Motor neuron (in vitro differentiated cells): ENCODE results near the gene RCOR1. TPM values are rescaled to one million over a fixed set of nuclear protein-coding genes. Genes with fewer than 3 reads are reported as not detected.

Experiments used
- ATAC-seq, 8 experiments: fragments of 200-7000 bp; cut with Tn5 transposase; replicated peaks in 6 of 8; 2 replicates each; pipeline ENCODE4 v1.8.0; 2021; ENCODE audit warnings: mild to moderate bottlenecking in 8 of 8, moderate library complexity in 8 of 8
- H3K27ac ChIP-seq, 2 donors: fragments of 250-450 bp; sonication (Bioruptor Pico); 2 replicates each; pipeline ENCODE4 v1.9.0; 2021; ENCODE audit warnings: antibody characterized with exemption in 2 of 2, mild to moderate bottlenecking in 2 of 2, moderate library complexity in 1 of 2
- H3K4me1 ChIP-seq, 2 donors: fragments of 250-450 bp; sonication (Bioruptor Pico); replicated peaks in 1 of 2; 2 replicates each; pipeline ENCODE4 v1.6.1; 2021; ENCODE audit warnings: antibody characterized with exemption in 2 of 2, mild to moderate bottlenecking in 2 of 2, moderate library complexity in 1 of 2
- H3K4me3 ChIP-seq, 5 donors: fragments of 250-450 bp; sonication (Bioruptor Pico); 2 replicates each; pipeline ENCODE4 v1.9.0; 2021; ENCODE audit warnings: antibody characterized with exemption in 5 of 5, mild to moderate bottlenecking in 5 of 5, moderate library complexity in 4 of 5
- WGBS, 10 experiments: fragments of 450-650 bp; shearing (Covaris generic); methylation state at CpG; one replicate each; pipeline ENCODE4 v1.0.0; 2022; 5-methylcytosine and 5-hydroxymethylcytosine counted together
- in situ Hi-C, 9 experiments: fragments of 400-800 bp; cut with MboI; loops; one replicate each; pipeline ENCODE4 v1.15.0; 2021; ENCODE audit warnings: low sequenced_read_pairs in 9 of 9, low pct_unique_long_range_greater_than_20kb in 2 of 9; ENCODE audit not compliant: unreplicated experiment in 9 of 9
- total RNA-seq, 8 experiments: library from RNA; unstranded; fragments of 300-600 nt; gene quantifications; 2 replicates each; pipeline versions ENCODE4 v1.2.3 to v1.2.4, GENCODE V29; 2022

Gene RCOR1
- total RNA-seq, 8 experiments from 2014 or later: 8.2 to 66.2 (median 11.0) TPM

DNA sequence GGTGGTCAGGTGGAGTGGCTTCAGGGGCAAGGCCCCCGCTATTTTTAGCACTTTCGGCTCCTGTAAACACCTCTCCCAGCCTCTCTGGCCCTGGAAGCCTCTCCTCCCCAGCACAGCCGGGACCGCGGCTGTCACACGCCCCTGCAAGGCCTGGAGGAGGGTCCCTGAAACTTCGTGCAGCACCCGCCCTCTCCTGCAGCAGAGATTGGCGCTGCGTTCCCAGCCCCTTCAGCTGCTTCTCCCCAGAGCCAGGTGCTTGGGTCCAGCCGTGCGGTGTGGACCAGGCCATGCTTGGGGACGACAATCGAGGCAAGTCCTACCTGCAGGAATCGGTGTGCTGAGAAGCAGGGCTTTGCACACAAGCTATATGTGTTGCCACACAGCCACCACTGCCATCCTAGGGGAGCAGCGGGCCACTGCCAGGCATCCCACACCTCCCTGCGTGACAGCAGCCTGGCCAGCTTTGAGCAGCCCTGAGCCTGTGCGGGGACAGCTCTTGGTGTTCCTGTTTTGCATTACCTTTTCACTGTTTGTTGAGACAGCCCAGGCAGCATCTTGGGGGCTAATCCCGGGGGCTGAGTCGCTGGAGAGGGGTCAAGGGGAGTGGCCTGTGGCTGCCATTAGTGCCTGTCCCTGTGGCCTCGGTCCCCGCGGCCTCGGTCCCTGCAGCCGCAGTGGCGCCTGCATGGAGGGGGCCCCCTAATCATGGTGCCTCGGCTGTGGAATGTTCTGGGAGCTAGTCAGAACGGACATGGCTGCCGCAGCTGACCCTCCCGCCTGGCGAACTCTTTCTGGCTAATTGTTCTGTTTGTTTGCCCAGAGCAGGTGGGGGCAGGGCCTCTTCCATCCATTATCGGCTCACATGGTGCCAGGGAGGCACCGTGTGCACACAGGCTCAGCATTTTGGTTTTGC, 157.2 kb downstream of the RCOR1 start:
- H3K4me3 ChIP-seq: no peak overlapping the region
- 44 to 100% (median 62%) methylated on average over 2 to 14 of the region's 33 CpGs; no CpG with 5 or more reads in 4 of the 10 experiments for WGBS, 10 experiments
- in situ Hi-C loops: no loop called here
- H3K4me1 ChIP-seq: peaks cover 17% of the 10 kb centered on the region in 2 donors
- no peak overlapping the region for H3K27ac ChIP-seq
- peak in 5 of 8 experiments; percentile 70 to 78 (median 77) for ATAC-seq

DNA sequence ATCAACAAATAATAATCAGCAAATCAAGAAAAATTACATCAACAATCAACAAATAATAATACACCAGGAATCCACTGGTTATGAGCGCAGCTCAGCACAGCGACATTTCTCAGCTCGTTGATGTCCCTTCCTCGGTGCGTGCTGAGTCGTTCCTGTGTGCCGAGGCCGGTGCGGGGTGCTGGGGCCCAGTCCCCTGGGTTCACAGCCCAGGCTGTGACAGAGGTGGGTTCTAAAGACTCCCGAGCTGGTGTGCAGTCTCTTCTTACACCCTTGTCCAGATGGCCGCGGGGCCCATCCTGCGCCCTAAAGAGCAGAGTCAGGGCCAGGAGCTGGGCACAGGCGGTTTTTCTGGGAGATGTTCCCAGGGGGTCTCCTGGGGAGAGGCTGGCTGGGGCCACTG, 157.9 kb downstream of the RCOR1 start:
- in situ Hi-C loops: no loop called here
- peak in 3 of 8 experiments; percentile 11 to 18 (median 15) for ATAC-seq
- WGBS, 10 experiments: 97 to 100% (median 100%) methylated on average over 1 to 9 of the region's 14 CpGs; no CpG with 5 or more reads in 5 of the 10 experiments
- no peak overlapping the region for H3K27ac ChIP-seq
- no peak overlapping the region for H3K4me3 ChIP-seq
- peaks cover 17% of the 10 kb centered on the region in 2 donors for H3K4me1 ChIP-seq

DNA sequence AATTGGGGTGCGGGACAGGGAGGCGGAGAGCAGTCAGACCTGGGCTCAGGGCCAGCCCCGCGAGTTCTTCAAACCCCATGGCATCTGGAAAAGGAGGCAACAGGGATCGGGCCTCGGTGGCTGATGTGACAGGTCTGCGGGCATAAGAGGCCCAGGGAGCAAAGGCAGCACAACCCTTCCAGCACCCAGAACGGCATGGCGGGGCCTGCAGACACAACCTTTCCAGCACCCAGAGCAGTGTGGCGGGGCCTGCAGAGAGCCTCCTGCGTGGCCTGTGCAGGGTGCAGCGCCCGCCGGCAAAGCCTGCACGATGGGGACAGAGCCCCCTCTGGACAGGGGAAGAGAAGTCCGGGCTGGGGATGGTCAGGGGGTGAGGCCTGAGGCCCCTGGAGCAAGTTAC, 158.6 kb downstream of the RCOR1 start:
- Histone ChIP-seq H3K4me3 (no peak overlapping the region), H3K4me1 (peaks cover 17% of the 10 kb centered on the region in 2 donors), H3K27ac (peak overlapping the region in 1 of 2 donors; percentile 41)
- ATAC-seq: no peak
- in situ Hi-C loops: no loop called here
- WGBS, 10 experiments: 100% methylated on average over 1 to 3 of the region's 16 CpGs; no CpG with 5 or more reads in 8 of the 10 experiments

DNA sequence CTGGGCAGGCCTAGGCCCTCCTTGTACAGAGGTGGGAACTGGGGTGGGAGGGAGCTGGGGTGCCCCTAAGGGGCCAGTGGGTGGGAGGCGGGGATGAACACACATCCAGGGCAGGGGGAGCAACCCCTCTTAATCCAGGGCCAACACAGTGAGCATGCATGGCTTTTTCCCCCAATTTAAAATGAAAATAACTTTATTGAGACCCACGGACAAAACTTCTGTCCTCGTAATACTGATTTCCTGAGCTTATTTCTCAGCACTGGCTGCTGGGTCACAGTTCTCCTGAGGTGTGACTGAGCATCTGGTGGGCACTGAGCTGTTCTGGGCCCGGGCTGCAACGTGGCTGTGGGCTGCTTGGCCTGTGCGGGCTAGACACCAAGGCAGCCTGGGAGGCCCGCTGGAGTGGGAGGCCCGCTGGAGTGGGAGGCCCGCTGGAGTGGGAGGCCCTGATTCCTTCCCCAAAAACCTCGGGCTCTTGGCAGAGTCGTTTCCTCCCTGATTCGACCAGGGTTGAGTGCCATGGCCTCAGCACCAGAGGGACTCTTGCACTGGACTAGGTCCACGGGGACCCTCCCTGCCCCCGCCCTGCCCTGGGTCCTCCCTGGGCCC, 159.9 kb downstream of the RCOR1 start:
- ATAC-seq: no peak
- Histone ChIP-seq H3K4me1 (peaks cover 17% of the 10 kb centered on the region in 2 donors), H3K4me3 (no peak overlapping the region), H3K27ac (no peak overlapping the region)
- in situ Hi-C loops: no loop called here
- 89% methylated on average over 5 of the region's 14 CpGs; no CpG with 5 or more reads in 9 of the 10 experiments for WGBS, 10 experiments

DNA sequence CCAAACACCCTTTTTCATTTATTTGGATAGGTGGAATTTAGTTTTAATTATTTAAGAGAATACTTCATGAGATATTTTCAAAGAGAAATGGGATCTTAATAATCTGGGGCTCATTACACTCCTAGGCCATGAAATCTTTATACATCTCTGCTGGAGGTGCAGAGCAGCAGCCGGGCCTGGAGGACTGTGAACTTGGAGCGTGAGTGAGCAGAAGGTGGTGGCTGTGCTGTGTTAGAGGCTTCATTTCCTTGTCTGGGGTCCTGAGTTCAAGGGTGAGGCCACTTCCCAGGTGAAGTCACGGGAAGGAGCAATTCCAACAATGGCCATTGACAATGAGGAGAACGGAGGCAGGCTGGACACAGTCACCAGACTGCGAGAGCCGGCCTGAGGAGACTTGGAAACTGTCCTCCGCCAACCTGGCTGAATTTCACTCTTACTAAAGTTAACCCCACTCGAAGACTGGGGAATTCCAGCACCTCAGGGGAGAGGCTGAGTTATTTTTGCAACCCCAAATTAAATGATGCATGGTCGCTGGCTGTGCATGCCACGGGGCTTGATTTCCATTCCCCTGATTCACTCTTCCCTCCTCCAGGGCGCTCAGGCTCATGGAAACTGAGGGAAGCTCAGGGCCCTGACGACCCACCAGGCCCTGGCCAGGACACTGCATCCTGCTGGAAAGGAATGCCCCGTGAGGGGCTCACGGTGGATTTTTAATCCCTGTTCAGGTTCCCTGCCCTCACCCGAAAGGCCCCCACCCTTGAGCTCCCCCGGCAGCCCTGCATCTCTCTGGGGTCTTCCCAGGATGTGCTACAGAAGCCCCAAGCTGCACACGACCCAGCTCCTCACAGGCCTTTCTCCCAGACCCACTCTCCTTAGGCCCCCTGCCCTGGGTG, 162.2 kb downstream of the RCOR1 start:
- no peak for ATAC-seq
- Histone ChIP-seq H3K4me1 (peaks cover 13 to 14% of the 10 kb centered on the region in 2 donors), H3K27ac (no peak overlapping the region), H3K4me3 (no peak overlapping the region)
- in situ Hi-C loops: no loop called here
- WGBS, 10 experiments: 70 to 100% (median 90%) methylated on average over 1 to 12 of the region's 17 CpGs; no CpG with 5 or more reads in 3 of the 10 experiments

DNA sequence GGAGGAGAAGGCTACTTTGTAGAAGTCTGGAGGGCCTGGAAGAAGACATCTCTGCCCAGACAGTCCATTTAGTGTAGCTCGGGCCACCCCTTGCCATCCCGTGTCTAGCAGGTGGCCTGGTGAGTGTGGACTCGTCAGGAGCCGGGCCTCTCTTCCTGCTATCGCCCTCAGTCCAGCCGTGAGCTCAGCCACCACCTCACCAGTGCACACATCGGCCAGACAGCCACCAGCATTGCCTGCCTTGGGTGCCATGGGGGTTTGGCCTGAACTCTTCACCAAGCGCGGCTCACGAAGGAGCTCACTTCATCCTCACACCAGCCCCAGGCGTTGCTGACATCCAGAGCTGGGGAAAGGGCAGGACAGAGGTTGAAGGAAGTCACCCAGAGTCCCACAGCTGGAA, 165.2 kb downstream of the RCOR1 start:
- Histone ChIP-seq H3K4me1 (peaks cover 5 to 6% of the 10 kb centered on the region in 2 donors), H3K4me3 (no peak overlapping the region), H3K27ac (no peak overlapping the region)
- WGBS, 10 experiments: 83 to 100% (median 100%) methylated on average over 1 to 2 of the region's 11 CpGs; no CpG with 5 or more reads in 5 of the 10 experiments
- no peak for ATAC-seq
- in situ Hi-C loops: no loop called here

DNA sequence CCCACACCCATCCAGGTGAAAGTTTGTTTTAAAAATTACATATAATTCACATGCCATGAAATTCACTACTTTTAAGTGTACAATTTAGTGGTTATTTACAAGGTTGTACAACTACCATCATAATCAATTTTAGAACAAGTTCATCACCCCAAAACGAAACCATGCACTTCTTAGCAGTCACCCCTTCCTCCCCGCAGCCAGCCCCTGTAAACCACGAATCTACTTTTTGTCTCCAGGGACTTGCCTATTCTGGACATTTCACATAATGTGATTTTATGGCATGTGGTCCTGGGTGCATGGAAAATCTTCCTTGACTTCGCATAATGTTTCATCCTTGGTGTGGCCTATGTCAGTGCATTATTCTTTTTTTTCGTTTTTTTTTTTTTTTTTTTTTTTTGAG, 165.6 kb downstream of the RCOR1 start:
- Histone ChIP-seq H3K4me1 (peaks cover 5 to 6% of the 10 kb centered on the region in 2 donors), H3K27ac (no peak overlapping the region), H3K4me3 (no peak overlapping the region)
- whole genome bisulfite sequencing, 10 experiments: 60 to 100% (median 88%) methylated on average over 1 to 4 of the region's 5 CpGs; no CpG with 5 or more reads in 4 of the 10 experiments
- ATAC-seq: no peak
- in situ Hi-C loops: no loop called here

DNA sequence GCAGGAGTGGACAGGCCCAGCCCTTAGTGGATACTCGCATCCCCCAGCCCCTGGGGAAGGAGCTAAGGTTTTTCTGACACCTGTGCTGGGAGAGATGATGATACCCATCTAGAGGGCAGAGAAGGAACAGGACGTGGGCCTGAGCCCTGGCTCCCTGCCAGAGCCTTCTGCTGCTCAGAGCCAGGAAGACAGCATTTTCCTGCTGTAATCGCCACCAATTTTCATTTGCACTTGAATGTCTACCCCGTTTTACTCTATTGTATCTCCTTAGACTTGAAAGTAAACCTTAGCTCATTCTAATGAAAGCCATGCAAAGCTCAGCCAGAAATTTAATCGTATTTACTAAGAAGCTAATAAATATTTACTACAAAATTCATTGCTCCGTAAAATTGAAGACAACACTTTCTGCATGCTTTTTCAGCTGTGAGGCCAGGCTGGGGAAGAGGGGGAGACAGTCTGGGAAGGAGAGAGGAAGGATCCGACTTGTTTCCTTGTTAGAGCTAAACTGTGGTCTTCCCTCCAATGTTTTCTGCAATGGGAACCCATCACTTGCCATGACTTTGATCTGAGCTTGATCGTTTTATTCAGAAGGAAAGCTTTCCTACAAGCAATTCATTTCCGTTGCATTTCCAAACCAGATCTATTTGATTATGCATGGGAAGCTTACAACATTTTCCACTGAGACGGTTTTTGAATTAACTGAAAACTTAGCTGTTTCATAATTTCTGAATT, 167.2 kb downstream of the RCOR1 start:
- Histone ChIP-seq H3K27ac (no peak overlapping the region), H3K4me1 (peaks cover 5 to 6% of the 10 kb centered on the region in 2 donors), H3K4me3 (no peak overlapping the region)
- WGBS, 10 experiments: 2 to 83% (median 29%) methylated on average over 2 to 9 of the region's 10 CpGs
- ATAC-seq: peak in 3 of 8 experiments; percentile 22 to 42 (median 30)
- in situ Hi-C loops: no loop called here

DNA sequence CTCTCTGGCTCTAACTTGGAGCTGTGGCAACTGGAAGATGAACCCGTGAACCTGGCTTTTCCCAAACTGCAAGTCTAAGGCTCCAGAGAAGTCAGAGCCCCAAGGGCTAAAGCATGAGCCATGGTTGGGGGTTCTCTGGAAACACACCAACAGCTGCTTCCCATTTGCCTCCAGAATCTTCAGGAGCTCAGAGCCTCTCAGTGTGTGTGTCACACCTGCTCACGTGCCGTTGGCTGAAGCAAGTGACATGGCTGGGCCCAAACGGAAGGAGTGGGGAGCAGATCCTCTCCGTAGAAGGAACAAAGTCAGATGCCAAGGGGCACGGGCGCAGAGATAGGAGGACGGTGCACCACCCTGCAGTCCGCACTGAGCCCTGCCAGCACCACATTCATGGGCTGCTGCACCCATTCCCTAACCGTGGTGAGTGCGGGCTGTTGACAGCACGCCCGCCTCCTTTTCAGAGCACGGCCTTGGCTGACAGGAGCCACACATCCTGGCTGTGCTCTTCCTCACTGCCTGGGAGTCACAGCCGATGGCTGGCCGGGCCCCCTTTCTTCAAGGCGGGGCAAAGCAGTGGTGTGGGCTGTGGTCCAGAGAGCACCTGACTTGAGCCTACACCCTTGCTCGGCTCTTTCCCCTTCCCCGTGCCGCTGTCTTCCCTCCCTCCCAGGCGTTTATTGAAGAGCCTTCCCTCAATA, 168.2 kb downstream of the RCOR1 start:
- peak in 7 of 8 experiments; percentile 15 to 79 (median 67) for ATAC-seq
- 60 to 100% (median 83%) methylated on average over 1 to 9 of the region's 21 CpGs; no CpG with 5 or more reads in 1 of the 10 experiments for WGBS, 10 experiments
- Histone ChIP-seq H3K4me3 (no peak overlapping the region), H3K4me1 (peaks cover 5 to 6% of the 10 kb centered on the region in 2 donors), H3K27ac (no peak overlapping the region)
- in situ Hi-C loops: no loop called here

DNA sequence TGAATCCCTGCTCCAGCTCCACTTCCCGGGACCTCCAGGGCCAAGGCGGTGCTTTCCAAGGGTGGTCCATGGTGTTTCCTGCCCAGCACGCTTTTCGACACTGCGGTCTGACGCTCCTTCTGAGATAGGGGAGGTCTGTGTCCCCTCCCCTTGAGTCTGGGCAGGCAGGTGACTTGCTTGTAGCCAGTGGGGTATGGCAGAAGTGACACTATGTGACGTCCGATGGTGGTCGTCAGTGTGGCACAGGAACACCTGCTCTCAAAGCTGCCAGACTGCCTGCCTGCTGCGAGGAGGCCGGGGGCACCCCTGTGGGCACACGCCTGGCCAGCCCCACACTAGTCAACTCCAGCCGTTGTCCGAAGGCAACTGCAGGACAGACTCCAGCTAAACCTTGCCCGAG, 168.8 kb downstream of the RCOR1 start:
- WGBS, 10 experiments: 40 to 83% (median 65%) methylated on average over 1 to 4 of the region's 15 CpGs; no CpG with 5 or more reads in 5 of the 10 experiments
- Histone ChIP-seq H3K27ac (no peak overlapping the region), H3K4me3 (no peak overlapping the region), H3K4me1 (peaks cover 5 to 6% of the 10 kb centered on the region in 2 donors)
- in situ Hi-C loops: no loop called here
- no peak for ATAC-seq

DNA sequence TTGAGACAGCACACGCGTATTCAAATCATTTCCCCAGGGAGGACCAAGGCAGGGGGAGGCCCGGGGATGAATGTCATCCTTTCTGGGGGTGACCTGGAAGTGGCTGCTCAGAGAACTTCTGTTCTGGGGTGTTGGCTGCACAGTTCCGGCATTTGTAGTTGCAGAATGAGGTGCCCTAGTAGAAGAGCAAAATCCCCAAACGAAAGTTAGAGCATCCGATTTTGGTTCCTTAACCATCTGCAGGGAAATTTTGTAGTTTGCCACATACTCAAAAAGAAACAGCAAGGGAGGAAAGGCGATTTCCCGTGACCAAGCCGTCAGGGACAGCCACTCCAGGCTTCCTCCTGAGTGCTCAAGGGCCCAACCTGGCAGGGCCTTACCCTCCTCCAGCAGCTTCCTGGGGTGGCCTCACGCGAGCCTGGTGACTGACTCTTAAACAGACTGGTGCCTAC, 171.8 kb downstream of the RCOR1 start:
- no peak for ATAC-seq
- in situ Hi-C loops: no loop called here
- WGBS, 10 experiments: 40 to 92% (median 57%) methylated on average over 1 to 4 of the region's 11 CpGs; no CpG with 5 or more reads in 4 of the 10 experiments
- peaks cover 5 to 6% of the 10 kb centered on the region in 2 donors for H3K4me1 ChIP-seq
- H3K4me3 ChIP-seq: no peak overlapping the region
- no peak overlapping the region for H3K27ac ChIP-seq
